A375 (cell line): ENCODE data around the gene CCL20. TPM values are rescaled to one million over a fixed set of nuclear protein-coding genes. Genes with fewer than 3 reads are reported as not detected.

Experiments
- small RNA-seq: library from RNA; depleted of rRNA; stranded (forward); fragments of <200 nt; gene quantifications from one replicate; pipeline ENCODE3, GENCODE V24; 2014
- total RNA-seq: library from RNA; depleted of rRNA; stranded (reverse); fragments of >200 nt; shearing (Covaris generic); gene quantifications from 2 replicates; pipeline ENCODE4 v1.2.3, GENCODE V29; 2014; rRNA removed

Gene CCL20, protein sequence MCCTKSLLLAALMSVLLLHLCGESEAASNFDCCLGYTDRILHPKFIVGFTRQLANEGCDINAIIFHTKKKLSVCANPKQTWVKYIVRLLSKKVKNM
- total RNA-seq = 1.3 TPM in 1 of 2 replicates, not detected in the other

DNA sequence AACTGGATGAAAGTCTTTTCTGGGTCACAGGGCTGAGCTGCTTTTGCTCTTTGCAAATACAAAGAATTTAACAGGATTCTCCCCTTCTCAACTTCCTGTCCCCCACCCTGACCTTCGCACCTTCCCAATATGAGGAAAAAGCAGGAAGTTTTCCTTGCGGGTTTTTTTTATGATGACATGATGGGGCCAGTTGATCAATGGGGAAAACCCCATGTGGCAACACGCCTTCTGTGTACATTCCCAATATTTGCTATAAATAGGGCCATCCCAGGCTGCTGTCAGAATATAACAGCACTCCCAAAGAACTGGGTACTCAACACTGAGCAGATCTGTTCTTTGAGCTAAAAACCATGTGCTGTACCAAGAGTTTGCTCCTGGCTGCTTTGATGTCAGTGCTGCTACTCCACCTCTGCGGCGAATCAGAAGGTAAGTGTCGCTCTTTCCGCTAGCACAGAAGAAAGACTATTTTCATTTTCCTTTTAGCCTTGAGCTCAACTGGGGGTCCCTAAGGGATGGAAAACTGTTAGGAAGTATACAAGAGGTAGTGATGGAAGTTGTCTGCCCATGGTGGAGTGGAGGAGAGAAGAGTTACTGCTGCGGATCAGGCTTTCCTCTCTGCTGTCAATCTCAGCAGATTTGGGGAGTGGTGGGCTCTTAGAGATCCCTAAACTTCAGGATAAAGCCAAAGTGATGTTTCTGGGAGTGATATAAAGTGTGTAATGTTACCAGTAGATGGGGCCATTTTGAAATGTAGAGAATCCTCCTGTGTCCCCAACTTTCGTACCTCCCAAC is at the start of gene CCL20:
Gene CCL20, plus strand, starts transcription at position 281 of the 792 bp plus-strand sequence. Its CDS starts 70 bp downstream, at position 351.

Small RNAs within 50 kb of the gene (small RNA-seq; reads per million reads assigned to genes)
- not detected for gene SNRPGP8

Other genes starting within 250 kb of the CCL20 start
- gene SCYGR2, start 214.9 kb upstream of the CCL20 start, total RNA-seq = not detected in 2 replicates
- gene SCYGR3, start 199.0 kb upstream of the CCL20 start, total RNA-seq = not detected in 2 replicates
- gene SCYGR4, start 196.3 kb upstream of the CCL20 start, total RNA-seq = not detected in 2 replicates
- not detected in 2 replicates for gene SCYGR5, start 147.0 kb upstream of the CCL20 start, total RNA-seq
- gene SLC19A3, start 95.8 kb upstream of the CCL20 start, total RNA-seq = 0.68 and 1.1 TPM in 2 replicates
- gene SCYGR6, start 89.1 kb upstream of the CCL20 start, total RNA-seq = not detected in 2 replicates
- not detected in 2 replicates for gene SCYGR7, start 85.5 kb upstream of the CCL20 start, total RNA-seq
- gene SCYGR8, start 67.9 kb upstream of the CCL20 start, total RNA-seq = not detected in 2 replicates
- gene DAW1, start 57.8 kb downstream of the CCL20 start, total RNA-seq = 0.11 TPM in 1 of 2 replicates, not detected in the other